ENCODE results near the gene NTRK3. TPM values are rescaled to one million over a fixed set of nuclear protein-coding genes. Genes with fewer than 3 reads are reported as not detected.

Gene NTRK3
- total RNA-seq, 2 donors from 2014 or later: 4.2 to 7.2 TPM

- DNase-seq (ENCODE audit: low spot score): no peak
- intact Hi-C loops (cut with DNase I): no loop called here
- H3K4me1 ChIP-seq (replicated peaks): no peaks in the 10 kb centered on the region
- WGBS: 89% methylated on average over 12 of the region's 12 CpGs
- H3K9me3 ChIP-seq: no peaks in the 10 kb centered on the region
- no peak overlapping the region for H3K4me3 ChIP-seq
- TF ChIP-seq CTCF (IDR thresholded peaks at IDR 0.05) (no peak), POLR2AphosphoS5 (IDR thresholded peaks at IDR 0.05) (no peak), POLR2A (IDR thresholded peaks at IDR 0.05) (no peak)
- H3K36me3 ChIP-seq: no peaks in the 10 kb centered on the region
- H3K27me3 ChIP-seq (replicated peaks; ENCODE audit: insufficient read depth): no peaks in the 10 kb centered on the region
- H3K27ac ChIP-seq: no peak overlapping the region
Observed at GRCh38 chr15:88108991-88109390, 147.5 kb downstream of the NTRK3 start.

- no peak overlapping the region for H3K4me3 ChIP-seq
- intact Hi-C loops (cut with DNase I): no loop called here
- TF ChIP-seq POLR2AphosphoS5 (IDR thresholded peaks at IDR 0.05) (no peak), POLR2A (IDR thresholded peaks at IDR 0.05) (no peak), CTCF (IDR thresholded peaks at IDR 0.05) (no peak)
- H3K4me1 ChIP-seq (replicated peaks): no peaks in the 10 kb centered on the region
- no peak overlapping the region for H3K27ac ChIP-seq
- DNase-seq (ENCODE audit: low spot score): no peak
- H3K9me3 ChIP-seq: no peaks in the 10 kb centered on the region
- H3K36me3 ChIP-seq: no peaks in the 10 kb centered on the region
- H3K27me3 ChIP-seq (replicated peaks; ENCODE audit: insufficient read depth): no peaks in the 10 kb centered on the region
Observed at GRCh38 chr15:88108477-88108876, 148.1 kb downstream of the NTRK3 start.

- H3K27ac ChIP-seq: no peak overlapping the region
- DNase-seq (ENCODE audit: low spot score): no peak
- TF ChIP-seq POLR2A (IDR thresholded peaks at IDR 0.05) (no peak), CTCF (IDR thresholded peaks at IDR 0.05) (no peak), POLR2AphosphoS5 (IDR thresholded peaks at IDR 0.05) (no peak)
- 84% methylated on average over 6 of the region's 6 CpGs for WGBS
- no peaks in the 10 kb centered on the region for H3K36me3 ChIP-seq
- intact Hi-C loops (cut with DNase I): no loop called here
- no peaks in the 10 kb centered on the region for H3K9me3 ChIP-seq
- H3K4me3 ChIP-seq: no peak overlapping the region
- H3K27me3 ChIP-seq (replicated peaks; ENCODE audit: insufficient read depth): no peaks in the 10 kb centered on the region
- H3K4me1 ChIP-seq (replicated peaks): no peaks in the 10 kb centered on the region
Observed at GRCh38 chr15:88106074-88106473, 150.5 kb downstream of the NTRK3 start.

GRCh38 chr15:88104357-88104756, 152.2 kb downstream of the NTRK3 start:
- WGBS: 30% methylated on average over 3 of the region's 3 CpGs
- H3K27me3 ChIP-seq (replicated peaks; ENCODE audit: insufficient read depth): no peaks in the 10 kb centered on the region
- intact Hi-C loops (cut with DNase I): no loop called here
- H3K4me3 ChIP-seq: no peak overlapping the region
- no peak overlapping the region for H3K27ac ChIP-seq
- TF ChIP-seq POLR2AphosphoS5 (IDR thresholded peaks at IDR 0.05) (no peak), POLR2A (IDR thresholded peaks at IDR 0.05) (no peak), CTCF (IDR thresholded peaks at IDR 0.05) (no peak)
- DNase-seq (ENCODE audit: low spot score): no peak
- no peaks in the 10 kb centered on the region for H3K9me3 ChIP-seq
- H3K36me3 ChIP-seq: no peaks in the 10 kb centered on the region
- no peaks in the 10 kb centered on the region for H3K4me1 ChIP-seq (replicated peaks)

- intact Hi-C loops (cut with DNase I): no loop called here
- H3K4me1 ChIP-seq (replicated peaks): no peaks in the 10 kb centered on the region
- 96% methylated on average over 2 of the region's 2 CpGs for WGBS
- H3K9me3 ChIP-seq: no peaks in the 10 kb centered on the region
- H3K27ac ChIP-seq: no peak overlapping the region
- H3K27me3 ChIP-seq (replicated peaks; ENCODE audit: insufficient read depth): no peaks in the 10 kb centered on the region
- TF ChIP-seq POLR2A (IDR thresholded peaks at IDR 0.05): no peak
- TF ChIP-seq CTCF (IDR thresholded peaks at IDR 0.05): no peak
- H3K4me3 ChIP-seq: no peak overlapping the region
- no peak for DNase-seq (ENCODE audit: low spot score)
- H3K36me3 ChIP-seq: no peaks in the 10 kb centered on the region
Observed at GRCh38 chr15:88100181-88100580, 156.4 kb downstream of the NTRK3 start.

Measured in prostate gland (tissue), 2 donors.